Heart left ventricle (tissue), 16 donors: ENCODE data around the gene TRIM9. TPM values are rescaled to one million over a fixed set of nuclear protein-coding genes. Genes with fewer than 3 reads are reported as not detected.

Experiments used
- ATAC-seq, 4 donors: fragments of 200-7000 bp; cut with Tn5 transposase; one replicate each; pipeline ENCODE4 v1.9.1; 2020 to 2022; ENCODE audit warnings: moderate library complexity in 4 of 4, mild to moderate bottlenecking in 3 of 4, moderate number of reproducible peaks in 1 of 4
- DNase-seq, 5 donors: peaks; one replicate each; pipeline ENCODE4 v3.0.0-alpha.2; 2020
- H3K27ac ChIP-seq, 12 donors: fragments of 200-600 bp; sonication (generic) in 4 of 12; one replicate each; pipeline versions ENCODE4 v1.5.0 to v1.8.0; 2016 to 2022; ENCODE audit warnings: mild to moderate bottlenecking in 2 of 12
- H3K27me3 ChIP-seq, 9 donors: fragments of 200-600 bp; sonication (generic) in 2 of 9; one replicate each; pipeline versions ENCODE4 v1.5.1 to v1.8.0; 2016 to 2022; ENCODE audit warnings: mild to moderate bottlenecking in 3 of 9
- H3K36me3 ChIP-seq, 9 donors: fragments of 200-600 bp; sonication (generic) in 2 of 9; one replicate each; pipeline versions ENCODE4 v1.5.0 to v1.8.0; 2018 to 2022; ENCODE audit warnings: mild to moderate bottlenecking in 2 of 9
- H3K4me1 ChIP-seq, 12 donors: fragments of 200-600 bp; sonication (generic) in 4 of 12; one replicate each; pipeline versions ENCODE4 v1.5.0 to v1.8.0; 2016 to 2022; ENCODE audit warnings: mild to moderate bottlenecking in 3 of 12
- H3K4me3 ChIP-seq, 12 donors: fragments of 200-600 bp; sonication (generic) in 4 of 12; one replicate each; pipeline versions ENCODE4 v1.5.0 to v1.8.0; 2017 to 2022; ENCODE audit warnings: mild to moderate bottlenecking in 9 of 12, moderate library complexity in 4 of 12
- H3K9me3 ChIP-seq, 12 donors: fragments of 200-600 bp; sonication (generic) in 4 of 12; one replicate each; pipeline versions ENCODE4 v1.5.0 to v1.8.0; 2016 to 2022; ENCODE audit warnings: mild to moderate bottlenecking in 1 of 12
- POLR2A ChIP-seq, 2 donors: fragments of 450-650 bp; IDR thresholded peaks; one replicate each; pipeline ENCODE4 v1.6.1; 2017; ENCODE audit warnings: antibody characterized with exemption in 2 of 2, mild to moderate bottlenecking in 2 of 2, moderate library complexity in 2 of 2
- WGBS, 4 donors: extraction: QIAGEN DNeasy Blood & Tissue Kit in 2 of 4; methylation state at CpG; one replicate each; pipeline versions ENCODE4 v1.1.5 to v1.1.7; 2013 to 2018; 5-methylcytosine and 5-hydroxymethylcytosine counted together
- intact Hi-C, 10 donors: fragments of 100-400 bp; cut with DNase I; formaldehyde crosslinking; loops; one replicate each; pipeline versions ENCODE4 v1.11.1 to v1.14.2; 2022
- polyA plus RNA-seq, 2 donors: library from polyadenylated mRNA; stranded (reverse); fragments of 200-250 nt; gene quantifications; one replicate each; pipeline ENCODE4 v1.2.3, GENCODE V29; 2013
- total RNA-seq, 9 donors: library from RNA; depleted of rRNA in 2 of 9; stranded (reverse); fragments of >200 nt in 2 of 9; fragmentation: NEBNext Ultra II Directional in 3 of 9; extraction: Animal tissue kit (Norgen Biotek cat#: 25700) in 3 of 9; gene quantifications; one replicate each; pipeline versions ENCODE4 v1.1.0 to v1.2.4, GENCODE V29; 2016 to 2023
- TF ChIP-seq, protein P1 (sequence below), 12 donors: fragments of 200-600 bp; sonication (generic) in 4 of 12; IDR thresholded peaks; one replicate each; pipeline versions ENCODE4 v1.5.0 to v1.8.0; 2018 to 2022; ENCODE audit warnings: antibody characterized with exemption in 12 of 12, mild to moderate bottlenecking in 5 of 12
- donor health status: ischemic (EF 13 %, LVEDD 7.1; RV severe dilation, severe dysfunction).
- donor health status: healthy with polysubstance abuse.
- donor health status: DM: no; HTN: yes; CAD: no.
- donor health status: DM: no; HTN: no; CAD: no.
- donor health status: ischemic (EF 25% LVEDD 6.9; RV normal size, moderate dysfunction).
- donor health status: ischemic (EF 25% LVEDD 5.7; RV mildly dilated, moderate dysfunction).
- donor health status: healthy.
- donor health status: DM: yes; HTN: yes; CAD: no.
- donor health status: ischemic (EF 35%, LVEDD 5.7; RV mildly dilated, moderate dysfunction).
- donor health status: nonischemic (EF 11% LVEDD 7.7; RV severe dilation, severe dysfunction).
- donor health status: DM: yes; HTN: yes; CAD: no.
- donor health status: PGD.
- donor health status: ischemic (EF 29% LVEDD 5.4; RV normal size, mild dysfunction).
- donor health status: nonischemic (EF 23%, LVEDD 6.1; RV moderate dilation, normal function).

Gene TRIM9
- total and polyA plus RNA-seq, 11 donors: 0.20 to 1.7 (median 0.50) TPM

DNA sequence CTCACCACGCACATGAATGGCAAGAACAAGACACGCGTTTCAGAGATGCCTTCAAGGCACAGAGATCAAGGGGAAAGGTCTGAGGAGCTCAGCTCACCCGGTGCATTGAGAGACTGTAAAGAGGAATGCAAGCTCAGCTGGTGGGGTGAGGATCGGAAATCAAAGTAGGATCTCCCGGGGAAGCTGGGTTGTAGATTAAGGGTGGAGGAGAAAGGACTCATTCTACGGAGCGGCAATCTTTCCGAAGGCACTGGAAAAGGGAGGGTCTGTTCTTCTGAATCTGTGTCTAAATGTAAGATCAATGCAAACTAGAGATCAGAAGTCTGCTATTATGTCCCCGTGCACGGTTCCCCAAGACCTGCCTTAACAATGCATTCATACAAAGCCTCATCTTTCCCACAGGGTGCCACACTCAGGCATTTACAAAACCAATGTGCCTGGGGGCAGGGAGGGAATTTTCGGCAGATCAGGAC, 109.0 kb downstream of the TRIM9 start:
- no peaks in the 10 kb centered on the region for H3K36me3 ChIP-seq
- H3K4me1 ChIP-seq: no peaks in the 10 kb centered on the region
- ATAC-seq (no peak), DNase-seq (no peak)
- no peak overlapping the region for H3K4me3 ChIP-seq
- TF ChIP-seq POLR2A (IDR thresholded peaks at IDR 0.05): no peak
- TF ChIP-seq, protein P1, sequence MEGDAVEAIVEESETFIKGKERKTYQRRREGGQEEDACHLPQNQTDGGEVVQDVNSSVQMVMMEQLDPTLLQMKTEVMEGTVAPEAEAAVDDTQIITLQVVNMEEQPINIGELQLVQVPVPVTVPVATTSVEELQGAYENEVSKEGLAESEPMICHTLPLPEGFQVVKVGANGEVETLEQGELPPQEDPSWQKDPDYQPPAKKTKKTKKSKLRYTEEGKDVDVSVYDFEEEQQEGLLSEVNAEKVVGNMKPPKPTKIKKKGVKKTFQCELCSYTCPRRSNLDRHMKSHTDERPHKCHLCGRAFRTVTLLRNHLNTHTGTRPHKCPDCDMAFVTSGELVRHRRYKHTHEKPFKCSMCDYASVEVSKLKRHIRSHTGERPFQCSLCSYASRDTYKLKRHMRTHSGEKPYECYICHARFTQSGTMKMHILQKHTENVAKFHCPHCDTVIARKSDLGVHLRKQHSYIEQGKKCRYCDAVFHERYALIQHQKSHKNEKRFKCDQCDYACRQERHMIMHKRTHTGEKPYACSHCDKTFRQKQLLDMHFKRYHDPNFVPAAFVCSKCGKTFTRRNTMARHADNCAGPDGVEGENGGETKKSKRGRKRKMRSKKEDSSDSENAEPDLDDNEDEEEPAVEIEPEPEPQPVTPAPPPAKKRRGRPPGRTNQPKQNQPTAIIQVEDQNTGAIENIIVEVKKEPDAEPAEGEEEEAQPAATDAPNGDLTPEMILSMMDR (IDR thresholded peaks at IDR 0.05): no peak
- no peaks in the 10 kb centered on the region for H3K27me3 ChIP-seq
- H3K9me3 ChIP-seq: no peaks in the 10 kb centered on the region
- intact Hi-C loops: no loop called here
- no peak overlapping the region for H3K27ac ChIP-seq
- WGBS, 4 donors: 62 to 72% (median 68%) methylated on average over 12 of the region's 12 CpGs

DNA sequence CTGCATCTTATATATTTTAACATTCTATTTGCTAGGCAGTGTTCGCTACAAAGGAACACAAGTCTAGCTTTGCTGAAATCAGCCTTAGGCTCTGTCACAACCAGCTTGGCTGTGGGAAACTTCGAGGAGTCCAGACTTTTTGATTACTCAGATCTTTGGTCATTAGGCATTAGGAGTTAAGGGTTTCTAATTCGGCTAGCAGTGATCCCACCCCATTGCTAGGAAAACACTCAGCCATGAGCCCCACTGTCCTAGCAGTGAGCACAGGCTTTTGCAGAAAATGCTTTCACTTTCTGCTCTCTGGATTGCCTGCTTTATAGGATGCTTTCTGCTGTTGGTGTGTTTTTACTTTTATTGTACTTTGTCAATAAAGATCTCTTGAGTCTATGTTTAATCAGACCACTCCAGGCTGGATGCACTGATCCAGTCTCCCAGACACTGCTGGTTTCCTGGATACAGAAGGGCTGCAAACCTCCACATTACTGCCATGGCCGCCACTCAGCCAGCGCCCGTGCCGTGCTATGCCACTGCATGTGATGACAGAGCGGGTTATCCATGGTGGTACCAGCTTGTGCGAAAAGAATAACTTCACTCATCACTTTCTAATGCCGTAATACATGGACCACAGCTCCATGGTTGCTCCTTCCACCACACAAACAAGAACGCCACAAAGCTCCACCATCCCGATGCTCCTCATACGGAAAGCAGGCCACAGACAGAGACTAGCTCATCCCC, 109.6 kb downstream of the TRIM9 start:
- no peaks in the 10 kb centered on the region for H3K9me3 ChIP-seq
- H3K27me3 ChIP-seq: no peaks in the 10 kb centered on the region
- 89 to 92% (median 91%) methylated on average over 13 of the region's 13 CpGs for WGBS, 4 donors
- no peaks in the 10 kb centered on the region for H3K36me3 ChIP-seq
- no peak overlapping the region for H3K4me3 ChIP-seq
- no peak for ATAC-seq
- no peaks in the 10 kb centered on the region for H3K4me1 ChIP-seq
- DNase-seq: no peak
- H3K27ac ChIP-seq: no peak overlapping the region
- intact Hi-C loops: no loop called here
- TF ChIP-seq, protein P1 (IDR thresholded peaks at IDR 0.05): no peak
- no peak for TF ChIP-seq POLR2A (IDR thresholded peaks at IDR 0.05)

DNA sequence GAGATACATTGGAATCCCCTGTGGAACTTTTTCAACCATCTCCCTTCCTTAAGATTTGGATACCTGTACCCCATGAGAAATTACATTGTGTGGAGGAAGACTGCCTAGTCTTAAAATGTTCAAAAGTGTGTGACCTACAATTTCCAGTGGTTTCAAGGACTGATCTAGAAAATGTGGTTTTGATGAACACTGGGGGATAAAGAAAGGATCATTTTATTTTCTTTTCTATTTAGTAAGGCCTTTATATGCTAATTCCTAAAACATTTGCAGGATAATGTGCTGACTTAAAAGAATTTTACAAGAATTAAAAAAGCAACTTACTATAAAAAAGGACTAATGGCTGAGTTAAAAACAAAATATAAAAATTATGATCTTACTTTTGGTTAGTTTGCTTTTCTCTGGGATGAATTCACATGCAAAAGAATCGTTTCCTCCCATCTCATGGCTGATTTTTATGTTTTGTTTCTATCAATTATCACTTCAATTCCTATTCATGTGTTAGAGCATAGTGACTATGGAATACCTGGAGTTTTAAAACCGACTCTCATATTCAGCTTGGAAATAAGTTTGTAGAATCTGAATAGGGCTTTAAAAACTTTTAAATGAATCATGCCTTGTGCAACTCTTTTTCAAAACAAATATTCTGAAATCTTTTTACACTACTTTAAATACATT, 110.7 kb downstream of the TRIM9 start:
- TF ChIP-seq, protein P1 (IDR thresholded peaks at IDR 0.05): no peak
- no peak for TF ChIP-seq POLR2A (IDR thresholded peaks at IDR 0.05)
- 79 to 89% (median 81%) methylated on average over 2 of the region's 2 CpGs for WGBS, 4 donors
- Histone ChIP-seq H3K9me3 (no peaks in the 10 kb centered on the region), H3K27ac (no peak overlapping the region), H3K27me3 (no peaks in the 10 kb centered on the region), H3K36me3 (no peaks in the 10 kb centered on the region), H3K4me3 (no peak overlapping the region), H3K4me1 (no peaks in the 10 kb centered on the region)
- no peak for DNase-seq
- intact Hi-C loops: no loop called here
- ATAC-seq: no peak
